Stomach (tissue), 9 donors: Measurements from ENCODE around the gene ZFPM1. TPM values are rescaled to one million over a fixed set of nuclear protein-coding genes. Genes with fewer than 3 reads are reported as not detected.

ENCODE experiments used
- DNase-seq, 2 donors: peaks; one replicate each; pipeline versions ENCODE4 v3.0.0 to v3.0.0-alpha.2; 2013 to 2019
- H3K27ac ChIP-seq, 5 donors: fragments of 200-600 bp in 4 of 5; sonication (generic) in 4 of 5; one replicate each; pipeline ENCODE4 v1.5.1; 2013 to 2019; ENCODE audit warnings: mild to moderate bottlenecking in 1 of 5, moderate library complexity in 1 of 5
- H3K27me3 ChIP-seq, 3 donors: fragments of 200-600 bp; sonication (generic); one replicate each; pipeline ENCODE4 v1.5.1; 2017 to 2019; ENCODE audit warnings: mixed run types in 1 of 3
- H3K36me3 ChIP-seq, 4 donors: fragments of 200-600 bp; sonication (generic); 1 replicate in 3 of 4; 2 replicates in 1 of 4; pipeline ENCODE4 v1.5.1; 2016 to 2019
- H3K4me1 ChIP-seq, 4 donors: fragments of 200-600 bp; sonication (generic); one replicate each; pipeline ENCODE4 v1.5.1; 2016 to 2019
- H3K4me3 ChIP-seq, 4 donors: fragments of 200-600 bp; sonication (generic) in 3 of 4; one replicate each; pipeline ENCODE4 v1.5.1; 2016 to 2019; ENCODE audit warnings: mild to moderate bottlenecking in 1 of 4
- H3K9me3 ChIP-seq, 4 donors: fragments of 200-600 bp; sonication (generic); one replicate each; pipeline ENCODE4 v1.5.1; 2016 to 2019
- CTCF ChIP-seq, 7 experiments: fragments of 450-650 bp in 4 of 7; fragments of 200-600 bp in 3 of 7; sonication (generic) in 3 of 7; IDR thresholded peaks; one replicate each; pipeline ENCODE4 v1.5.1; 2016 to 2019; ENCODE audit warnings: antibody characterized with exemption in 7 of 7, control low read depth in 2 of 7, mild to moderate bottlenecking in 1 of 7
- EP300 ChIP-seq: sonication (generic); formaldehyde crosslinking; IDR thresholded peaks from one replicate; pipeline ENCODE4 v1.6.1; 2017; ENCODE audit warnings: antibody characterized with exemption
- POLR2A ChIP-seq, 4 donors: fragments of 450-650 bp; IDR thresholded peaks; one replicate each; pipeline ENCODE4 v1.6.1; 2016; ENCODE audit warnings: antibody characterized with exemption in 4 of 4, control low read depth in 2 of 4, mild to moderate bottlenecking in 1 of 4, moderate library complexity in 1 of 4
- POLR2AphosphoS5 ChIP-seq, 3 donors: sonication (generic); formaldehyde crosslinking; IDR thresholded peaks; one replicate each; pipeline ENCODE4 v1.6.1; 2016; ENCODE audit warnings: antibody characterized with exemption in 3 of 3
- WGBS, 5 donors: extraction: QIAGEN DNeasy Blood & Tissue Kit in 3 of 5; methylation state at CpG; one replicate each; pipeline versions ENCODE4 v1.1.5 to v1.1.7; 2013 to 2018; 5-methylcytosine and 5-hydroxymethylcytosine counted together
- intact Hi-C: fragments of 100-400 bp; cut with DNase I; formaldehyde crosslinking; loops from one replicate; pipeline ENCODE4 v1.15.1; 2023; ENCODE audit warnings: low total_unique reads
- polyA plus RNA-seq, 3 donors: library from polyadenylated mRNA; stranded (reverse); fragments of 200-250 nt; gene quantifications; one replicate each; pipeline ENCODE4 v1.2.3, GENCODE V29; 2013
- total RNA-seq, 5 donors: library from RNA; depleted of rRNA; stranded (reverse); fragments of >200 nt; gene quantifications; one replicate each; pipeline versions ENCODE4 v1.1.0 to v1.2.3, GENCODE V29; 2014 to 2016
- donor health status: healthy with polysubstance abuse.
- donor health status: Bipolar disorder and iron deficiency.
- donor health status: healthy.

Gene ZFPM1
- total and polyA plus RNA-seq, 8 donors, result 3.9 to 85.7 (median 12.9) TPM

DNA sequence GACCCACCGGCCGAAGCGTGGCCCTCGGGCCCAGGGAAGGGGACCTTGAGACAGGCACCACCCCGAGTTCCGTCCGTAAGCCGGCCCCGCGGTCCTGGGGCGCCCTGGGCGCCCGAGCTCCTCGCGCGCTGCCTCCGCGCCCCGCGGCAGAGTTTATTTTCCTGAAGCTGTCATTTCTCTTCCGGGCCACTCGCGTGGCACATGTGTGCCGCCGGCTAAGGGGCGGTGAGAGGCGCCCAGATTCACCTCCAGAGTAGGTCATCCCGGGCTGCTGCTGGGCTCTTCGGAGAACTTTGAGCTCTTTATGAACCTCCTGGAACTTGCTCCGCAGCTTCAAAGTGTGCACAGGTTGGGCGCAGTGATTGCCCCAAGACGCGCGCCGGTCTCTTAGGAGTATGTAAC, 117.6 kb downstream of the ZFPM1 start:
- peak overlapping the region; percentile 88 to 98 (median 90) for H3K4me3 ChIP-seq
- H3K36me3 ChIP-seq, result peaks cover 0 to 35% (median 33%) of the 10 kb centered on the region in 4 donors
- H3K4me1 ChIP-seq, result peaks cover 19 to 45% (median 30%) of the 10 kb centered on the region in 4 donors
- no peak for TF ChIP-seq POLR2AphosphoS5 (IDR thresholded peaks at IDR 0.05)
- no peak for TF ChIP-seq POLR2A (IDR thresholded peaks at IDR 0.05)
- TF ChIP-seq EP300, result no peak
- no peak for TF ChIP-seq CTCF (IDR thresholded peaks at IDR 0.05)
- H3K27ac ChIP-seq, result peak overlapping the region; percentile 84 to 96 (median 87)
- H3K27me3 ChIP-seq, result no peaks in the 10 kb centered on the region
- 0 to 2% (median 1%) methylated on average over 18 to 35 of the region's 35 CpGs for WGBS, 5 donors
- intact Hi-C loops, result no loop called here
- no peaks in the 10 kb centered on the region for H3K9me3 ChIP-seq
- peak in 1 of 2 donors; percentile 42 for DNase-seq

- no peak overlapping the region for H3K4me3 ChIP-seq
- no peak overlapping the region for H3K27ac ChIP-seq
- H3K4me1 ChIP-seq, result peaks cover 13 to 48% (median 20%) of the 10 kb centered on the region in 4 donors
- intact Hi-C loops, result no loop called here
- WGBS, 5 donors, result 91 to 96% (median 94%) methylated on average over 11 of the region's 11 CpGs
- no peaks in the 10 kb centered on the region for H3K9me3 ChIP-seq
- TF ChIP-seq EP300 (no peak), CTCF (IDR thresholded peaks at IDR 0.05) (no peak), POLR2A (IDR thresholded peaks at IDR 0.05) (no peak), POLR2AphosphoS5 (IDR thresholded peaks at IDR 0.05) (no peak)
- no peak for DNase-seq
- peaks cover 16 to 80% (median 79%) of the 10 kb centered on the region in 4 donors for H3K36me3 ChIP-seq
- no peaks in the 10 kb centered on the region for H3K27me3 ChIP-seq
Observed at GRCh38 chr16:88575251-88575650, 122.2 kb downstream of the ZFPM1 start.

DNA sequence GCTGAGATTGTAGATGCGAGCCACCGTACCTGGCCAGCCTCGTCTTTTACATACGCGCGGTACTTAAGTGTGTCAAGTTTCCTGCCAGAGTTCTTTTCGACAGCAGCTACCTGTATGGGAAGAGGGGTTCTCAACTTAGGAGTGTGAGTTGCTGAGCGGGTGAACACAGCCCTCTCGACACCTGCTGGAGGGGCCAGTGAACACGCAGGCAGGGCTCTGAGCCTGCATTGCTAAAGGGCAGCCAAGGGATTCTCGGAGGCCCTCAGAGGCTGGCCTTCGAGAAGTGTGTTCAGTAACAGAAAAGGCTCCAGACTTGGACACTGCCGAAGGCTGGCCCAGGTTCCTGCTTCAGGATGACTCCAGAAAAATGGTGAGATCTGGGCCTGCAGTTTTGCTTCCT, 123.2 kb downstream of the ZFPM1 start:
- H3K4me3 ChIP-seq, result no peak overlapping the region

GRCh38 chr16:88577166-88577565, 124.1 kb downstream of the ZFPM1 start:
- H3K36me3 ChIP-seq, result peaks cover 27 to 94% (median 93%) of the 10 kb centered on the region in 4 donors
- TF ChIP-seq POLR2A (IDR thresholded peaks at IDR 0.05) (no peak), EP300 (no peak), POLR2AphosphoS5 (IDR thresholded peaks at IDR 0.05) (no peak), CTCF (IDR thresholded peaks at IDR 0.05) (no peak)
- no peak for DNase-seq
- H3K27ac ChIP-seq, result no peak overlapping the region
- H3K4me1 ChIP-seq, result peaks cover 0 to 32% (median 5%) of the 10 kb centered on the region in 4 donors
- no peaks in the 10 kb centered on the region for H3K27me3 ChIP-seq
- no peaks in the 10 kb centered on the region for H3K9me3 ChIP-seq
- 90 to 95% (median 94%) methylated on average over 20 of the region's 20 CpGs for WGBS, 5 donors
- intact Hi-C loops, result no loop called here
- H3K4me3 ChIP-seq, result no peak overlapping the region

More for the DNA sequence above, 123.2 kb downstream of the ZFPM1 start:
- no peak for TF ChIP-seq EP300
- TF ChIP-seq POLR2A (IDR thresholded peaks at IDR 0.05), result no peak
- no peak for TF ChIP-seq CTCF (IDR thresholded peaks at IDR 0.05)
- TF ChIP-seq POLR2AphosphoS5 (IDR thresholded peaks at IDR 0.05), result no peak
- H3K27ac ChIP-seq, result no peak overlapping the region
- no peaks in the 10 kb centered on the region for H3K27me3 ChIP-seq
- 88 to 98% (median 95%) methylated on average over 13 of the region's 13 CpGs for WGBS, 5 donors
- H3K36me3 ChIP-seq, result peaks cover 25 to 90% (median 89%) of the 10 kb centered on the region in 4 donors
- peaks cover 8 to 41% (median 14%) of the 10 kb centered on the region in 4 donors for H3K4me1 ChIP-seq
- H3K9me3 ChIP-seq, result no peaks in the 10 kb centered on the region
- no peak for DNase-seq
- intact Hi-C loops, result no loop called here
